Activated CD8-positive, alpha-beta T cell treated with anti-CD3 and anti-CD28 coated beads for 36 hours (primary cell): Measurements from ENCODE around the gene VWA3B. TPM values are rescaled to one million over a fixed set of nuclear protein-coding genes. Genes with fewer than 3 reads are reported as not detected.

Source experiments
- ATAC-seq: fragments of 200-7000 bp; cut with Tn5 transposase; one replicate; pipeline ENCODE4 v1.10.0; 2021; ENCODE audit warnings: mild to moderate bottlenecking, moderate library complexity
- CTCF ChIA-PET: fragments of 350-600 bp; sonication (Branson Sonifier 250); formaldehyde crosslinking; loops from one replicate; lab custom pipeline; 2021; ENCODE audit warnings: antibody characterized with exemption; lab: Charles Lee
- POLR2A ChIA-PET: fragments of 350-600 bp; sonication (Branson Sonifier 250); formaldehyde crosslinking; loops from one replicate; lab custom pipeline; 2021; ENCODE audit warnings: antibody characterized with exemption; lab: Charles Lee
- DNase-seq: peaks from one replicate; pipeline ENCODE4 v3.0.0-alpha.2; 2020
- H3K27ac Mint-ChIP-seq: one replicate; pipeline ENCODE4 v1.8.0; 2021; ENCODE audit warnings: mild to moderate bottlenecking, mixed read lengths
- H3K27me3 Mint-ChIP-seq: one replicate; pipeline ENCODE4 v1.8.0; 2021; ENCODE audit warnings: mixed read lengths
- H3K36me3 Mint-ChIP-seq: one replicate; pipeline ENCODE4 v1.8.0; 2021; ENCODE audit warnings: low read depth, mixed read lengths
- H3K4me1 Mint-ChIP-seq: one replicate; pipeline ENCODE4 v1.8.0; 2021; ENCODE audit warnings: low read depth, mixed read lengths
- H3K4me3 Mint-ChIP-seq: one replicate; pipeline ENCODE4 v1.8.0; 2021; ENCODE audit warnings: mild to moderate bottlenecking, moderate library complexity, mixed read lengths
- H3K9me3 Mint-ChIP-seq: one replicate; pipeline ENCODE4 v1.8.0; 2021; ENCODE audit warnings: mixed read lengths
- intact Hi-C: fragments of 100-400 bp; cut with micrococcal nuclease; formaldehyde crosslinking; loops from one replicate; pipeline ENCODE4 v1.10.0; 2022
- total RNA-seq, 2 experiments: library from RNA; stranded (reverse); gene quantifications; one replicate each; pipeline ENCODE4 v1.2.3, GENCODE V29; 2021
- TF ChIP-seq, protein P1 (sequence below): fragments of 200-600 bp; IDR thresholded peaks from one replicate; pipeline ENCODE4 v1.8.0; 2022; ENCODE audit warnings: antibody characterized with exemption, mild to moderate bottlenecking

The VWA3B gene
- total RNA-seq, 2 experiments from 2014 or later: not detected

DNA sequence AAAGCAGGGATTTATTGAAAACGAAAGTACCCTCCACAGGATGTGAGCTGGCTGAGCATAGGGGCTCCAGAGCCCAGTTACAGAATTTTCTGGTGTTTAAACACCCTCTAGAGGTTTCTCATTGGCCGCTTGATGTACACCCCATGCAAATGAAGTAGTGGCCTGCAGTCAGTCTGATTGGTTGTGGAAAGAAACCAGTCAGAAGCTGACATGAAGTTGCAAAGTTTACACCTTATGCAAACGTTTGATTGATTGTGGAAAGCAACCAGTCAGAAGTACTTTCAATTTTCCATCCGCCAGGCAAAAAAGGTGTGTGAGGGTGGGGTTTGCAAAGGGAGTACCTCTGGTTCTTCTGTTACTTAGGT, 62.3 kb downstream of the VWA3B start:
- intact Hi-C loops: no loop called here
- Mint-ChIP-seq H3K27me3 (no peaks in the 10 kb centered on the region), H3K4me3 (no peak overlapping the region), H3K27ac (no peak overlapping the region), H3K9me3 (no peaks in the 10 kb centered on the region), H3K4me1 (peaks cover 4% of the 10 kb centered on the region), H3K36me3 (no peaks in the 10 kb centered on the region)
- TF ChIP-seq, protein P1, sequence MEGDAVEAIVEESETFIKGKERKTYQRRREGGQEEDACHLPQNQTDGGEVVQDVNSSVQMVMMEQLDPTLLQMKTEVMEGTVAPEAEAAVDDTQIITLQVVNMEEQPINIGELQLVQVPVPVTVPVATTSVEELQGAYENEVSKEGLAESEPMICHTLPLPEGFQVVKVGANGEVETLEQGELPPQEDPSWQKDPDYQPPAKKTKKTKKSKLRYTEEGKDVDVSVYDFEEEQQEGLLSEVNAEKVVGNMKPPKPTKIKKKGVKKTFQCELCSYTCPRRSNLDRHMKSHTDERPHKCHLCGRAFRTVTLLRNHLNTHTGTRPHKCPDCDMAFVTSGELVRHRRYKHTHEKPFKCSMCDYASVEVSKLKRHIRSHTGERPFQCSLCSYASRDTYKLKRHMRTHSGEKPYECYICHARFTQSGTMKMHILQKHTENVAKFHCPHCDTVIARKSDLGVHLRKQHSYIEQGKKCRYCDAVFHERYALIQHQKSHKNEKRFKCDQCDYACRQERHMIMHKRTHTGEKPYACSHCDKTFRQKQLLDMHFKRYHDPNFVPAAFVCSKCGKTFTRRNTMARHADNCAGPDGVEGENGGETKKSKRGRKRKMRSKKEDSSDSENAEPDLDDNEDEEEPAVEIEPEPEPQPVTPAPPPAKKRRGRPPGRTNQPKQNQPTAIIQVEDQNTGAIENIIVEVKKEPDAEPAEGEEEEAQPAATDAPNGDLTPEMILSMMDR: no peak
- ChIA-PET POLR2A (interaction anchor here (0.9 to 1.0 kb wide), 2 partner anchors 18 to 153 kb away, joined by 3 to 4 read pairs; no protein-coding TSS in a partner anchor), CTCF (interaction anchor here (1.5 kb wide), 1 partner anchor 342 kb away, joined by 5 read pairs; no protein-coding TSS in a partner anchor)
- peak; percentile 32 for DNase-seq
- ATAC-seq: peak; percentile 98

DNA sequence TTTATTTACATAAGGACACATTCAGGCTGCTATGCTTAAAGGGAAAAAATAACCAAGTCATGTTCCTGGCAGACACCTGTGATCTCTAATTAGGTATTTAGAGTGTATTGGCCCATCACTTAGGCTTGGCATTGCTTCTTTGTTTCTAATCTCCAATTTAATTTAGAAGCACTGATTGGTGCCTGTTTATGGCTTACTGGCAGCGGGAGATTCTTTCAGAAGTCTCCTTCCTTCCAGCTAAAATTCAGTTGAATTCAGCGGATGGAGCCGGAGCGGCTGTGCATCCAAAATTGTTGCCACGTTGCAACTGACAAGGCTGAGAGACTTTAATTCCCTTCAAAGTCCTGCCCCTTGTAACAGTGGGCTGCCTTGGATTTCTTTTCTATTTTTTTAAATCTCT, 66.5 kb downstream of the VWA3B start:
- POLR2A ChIA-PET: interaction anchor here (0.6 kb wide), 1 partner anchor 65 kb away, joined by 3 read pairs; no protein-coding TSS in a partner anchor
- intact Hi-C loops: no loop called here
- no peaks in the 10 kb centered on the region for H3K27me3 Mint-ChIP-seq
- DNase-seq (no peak), ATAC-seq (no peak)
- TF ChIP-seq, protein P1: no peak
- no peak overlapping the region for H3K4me3 Mint-ChIP-seq
- H3K4me1 Mint-ChIP-seq: peaks cover 4% of the 10 kb centered on the region
- no peaks in the 10 kb centered on the region for H3K9me3 Mint-ChIP-seq
- no peak overlapping the region for H3K27ac Mint-ChIP-seq
- H3K36me3 Mint-ChIP-seq: no peaks in the 10 kb centered on the region
- CTCF ChIA-PET: interaction anchor here (3.1 kb wide), 1 partner anchor 346 kb away, joined by 8 read pairs; no protein-coding TSS in a partner anchor

DNA sequence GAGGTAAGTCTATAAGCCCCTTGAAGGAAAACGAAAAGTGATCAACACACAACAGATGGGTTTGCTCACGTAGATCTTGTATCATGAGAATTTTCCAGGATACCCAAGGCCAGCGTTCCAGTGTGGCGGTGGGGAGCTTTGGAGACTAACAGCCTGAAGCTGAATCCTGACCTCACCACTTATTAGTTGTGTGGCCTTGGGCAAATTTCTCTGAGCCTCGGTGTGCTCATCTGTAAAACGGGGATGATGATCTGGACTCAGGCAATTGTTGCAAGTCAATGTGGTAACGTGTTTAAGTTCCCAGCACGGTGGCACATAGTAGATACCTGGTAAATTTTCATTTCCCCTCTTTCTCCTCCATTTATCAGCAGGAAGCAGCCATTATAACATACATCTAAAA, 68.3 kb downstream of the VWA3B start:
- ChIA-PET CTCF (no interaction called here), POLR2A (no interaction called here)
- intact Hi-C loops: no loop called here
- Mint-ChIP-seq H3K27me3 (no peaks in the 10 kb centered on the region), H3K36me3 (no peaks in the 10 kb centered on the region), H3K9me3 (no peaks in the 10 kb centered on the region), H3K4me1 (no peaks in the 10 kb centered on the region), H3K27ac (no peak overlapping the region), H3K4me3 (no peak overlapping the region)
- ATAC-seq (no peak), DNase-seq (no peak)
- TF ChIP-seq, protein P1: no peak

DNA sequence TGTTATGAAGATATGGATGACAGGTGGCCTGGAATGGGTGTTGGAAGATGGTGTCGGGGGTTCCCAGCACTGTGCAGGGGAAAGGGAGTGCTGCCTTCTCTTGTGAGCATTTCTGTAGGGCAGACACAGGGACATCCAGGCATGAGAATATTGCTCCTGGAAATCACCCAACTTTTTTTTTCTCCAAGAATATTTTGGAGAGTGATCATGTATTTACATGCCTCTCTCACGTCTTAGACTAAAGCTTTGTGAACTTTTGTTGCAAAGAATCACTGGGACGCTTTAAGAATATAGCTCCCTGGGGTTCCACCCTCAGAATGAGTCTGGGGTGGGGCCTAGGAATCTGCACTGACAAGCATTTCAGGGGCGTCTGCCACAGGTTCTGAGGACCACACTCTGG, 68.7 kb downstream of the VWA3B start:
- ATAC-seq (no peak), DNase-seq (no peak)
- ChIA-PET CTCF (no interaction called here), POLR2A (no interaction called here)
- Mint-ChIP-seq H3K4me1 (no peaks in the 10 kb centered on the region), H3K27ac (no peak overlapping the region), H3K9me3 (no peaks in the 10 kb centered on the region), H3K27me3 (no peaks in the 10 kb centered on the region), H3K4me3 (no peak overlapping the region), H3K36me3 (no peaks in the 10 kb centered on the region)
- intact Hi-C loops: no loop called here
- TF ChIP-seq, protein P1: no peak

DNA sequence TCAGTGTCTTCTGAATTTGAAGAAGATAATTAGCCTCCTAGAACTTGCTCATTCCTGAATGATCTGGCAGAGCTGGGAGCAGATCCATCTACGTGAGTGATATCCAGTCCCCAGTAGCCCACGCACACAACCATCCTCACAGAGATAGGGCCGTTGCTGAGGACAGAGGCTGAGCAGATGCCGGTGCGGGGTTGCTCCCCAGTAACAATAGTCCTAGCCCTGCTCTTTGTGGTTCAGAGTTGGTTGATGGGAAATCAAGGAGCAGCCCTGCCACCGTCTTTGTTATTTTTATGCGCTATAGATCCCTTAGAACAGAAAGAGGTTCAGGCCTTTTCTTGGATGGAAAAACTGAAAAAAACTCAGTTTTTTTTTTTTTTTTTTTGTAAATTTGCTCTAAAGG, 69.3 kb downstream of the VWA3B start:
- POLR2A ChIA-PET: no interaction called here
- no peak overlapping the region for H3K4me3 Mint-ChIP-seq
- H3K9me3 Mint-ChIP-seq: no peaks in the 10 kb centered on the region
- H3K4me1 Mint-ChIP-seq: no peaks in the 10 kb centered on the region
- no peak overlapping the region for H3K27ac Mint-ChIP-seq
- ATAC-seq (no peak), DNase-seq (no peak)
- no peaks in the 10 kb centered on the region for H3K27me3 Mint-ChIP-seq
- TF ChIP-seq, protein P1: no peak
- intact Hi-C loops: no loop called here
- H3K36me3 Mint-ChIP-seq: no peaks in the 10 kb centered on the region
- CTCF ChIA-PET: no interaction called here
